GM20000 (cell line): ENCODE data around the gene MYO3B.

ENCODE experiments used
- DNase-seq: peaks from one replicate; pipeline ENCODE4 v3.0.0; 2012; ENCODE audit warnings: low spot score
- TF ChIP-seq, protein P1 (sequence below): IDR thresholded peaks from 2 replicates; pipeline ENCODE4 v1.5.1; 2012; ENCODE audit warnings: mild to moderate bottlenecking, control low read depth; ENCODE audit errors: extremely low read depth, missing control alignments

Gene MYO3B

DNA sequence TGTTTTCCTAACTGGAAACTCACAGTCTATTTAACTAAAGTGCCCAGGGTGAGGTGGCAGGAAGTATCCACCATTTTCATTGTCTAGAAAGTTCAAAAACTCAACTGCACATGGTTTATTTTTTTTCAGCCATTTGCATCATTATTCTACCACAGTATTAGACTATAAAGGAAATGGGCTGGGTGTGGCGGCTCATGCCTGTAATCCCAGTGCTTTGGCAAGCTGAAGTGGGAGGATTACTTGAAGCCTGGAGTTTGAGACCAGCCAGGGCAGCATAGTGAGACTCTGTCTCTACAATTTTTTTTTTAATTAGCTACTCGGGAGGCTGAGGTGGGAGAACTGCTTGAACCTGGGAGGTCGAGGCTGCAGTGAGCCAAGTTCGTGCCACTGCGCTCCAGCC lies 213.8 kb downstream of the MYO3B start:
- TF ChIP-seq, protein P1, sequence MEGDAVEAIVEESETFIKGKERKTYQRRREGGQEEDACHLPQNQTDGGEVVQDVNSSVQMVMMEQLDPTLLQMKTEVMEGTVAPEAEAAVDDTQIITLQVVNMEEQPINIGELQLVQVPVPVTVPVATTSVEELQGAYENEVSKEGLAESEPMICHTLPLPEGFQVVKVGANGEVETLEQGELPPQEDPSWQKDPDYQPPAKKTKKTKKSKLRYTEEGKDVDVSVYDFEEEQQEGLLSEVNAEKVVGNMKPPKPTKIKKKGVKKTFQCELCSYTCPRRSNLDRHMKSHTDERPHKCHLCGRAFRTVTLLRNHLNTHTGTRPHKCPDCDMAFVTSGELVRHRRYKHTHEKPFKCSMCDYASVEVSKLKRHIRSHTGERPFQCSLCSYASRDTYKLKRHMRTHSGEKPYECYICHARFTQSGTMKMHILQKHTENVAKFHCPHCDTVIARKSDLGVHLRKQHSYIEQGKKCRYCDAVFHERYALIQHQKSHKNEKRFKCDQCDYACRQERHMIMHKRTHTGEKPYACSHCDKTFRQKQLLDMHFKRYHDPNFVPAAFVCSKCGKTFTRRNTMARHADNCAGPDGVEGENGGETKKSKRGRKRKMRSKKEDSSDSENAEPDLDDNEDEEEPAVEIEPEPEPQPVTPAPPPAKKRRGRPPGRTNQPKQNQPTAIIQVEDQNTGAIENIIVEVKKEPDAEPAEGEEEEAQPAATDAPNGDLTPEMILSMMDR, result no peak
- DNase-seq, result no peak

DNA sequence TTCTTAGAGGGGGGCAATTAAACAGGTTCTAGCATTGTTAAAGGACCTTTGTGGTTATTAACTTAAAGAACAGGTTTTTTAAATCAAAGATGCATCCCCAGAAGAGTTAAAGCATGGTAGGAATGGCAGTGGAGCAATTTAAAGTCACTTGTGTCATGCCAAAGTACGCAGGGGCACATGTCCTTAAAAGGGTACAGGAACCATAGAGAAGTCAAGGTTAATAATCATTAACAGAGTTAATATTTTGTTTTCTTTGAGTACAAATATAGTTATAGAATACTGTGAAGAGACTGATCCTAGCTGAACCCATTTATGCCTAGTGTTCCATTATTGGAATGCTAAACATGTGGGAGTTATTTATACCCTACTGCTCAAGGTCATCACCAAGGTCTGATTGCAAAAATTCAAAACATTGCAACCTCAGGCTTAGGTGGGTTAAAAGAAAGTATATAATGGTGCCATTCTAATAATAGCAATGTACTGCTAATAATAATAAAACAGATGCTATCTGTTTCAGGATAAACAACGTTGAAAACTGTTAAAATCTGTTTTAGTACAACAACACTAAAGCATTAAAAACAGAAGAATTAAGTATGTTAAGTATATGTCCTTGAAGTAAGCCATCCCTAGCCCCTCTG lies 216.0 kb downstream of the MYO3B start:
- TF ChIP-seq, protein P1, result no peak

DNA sequence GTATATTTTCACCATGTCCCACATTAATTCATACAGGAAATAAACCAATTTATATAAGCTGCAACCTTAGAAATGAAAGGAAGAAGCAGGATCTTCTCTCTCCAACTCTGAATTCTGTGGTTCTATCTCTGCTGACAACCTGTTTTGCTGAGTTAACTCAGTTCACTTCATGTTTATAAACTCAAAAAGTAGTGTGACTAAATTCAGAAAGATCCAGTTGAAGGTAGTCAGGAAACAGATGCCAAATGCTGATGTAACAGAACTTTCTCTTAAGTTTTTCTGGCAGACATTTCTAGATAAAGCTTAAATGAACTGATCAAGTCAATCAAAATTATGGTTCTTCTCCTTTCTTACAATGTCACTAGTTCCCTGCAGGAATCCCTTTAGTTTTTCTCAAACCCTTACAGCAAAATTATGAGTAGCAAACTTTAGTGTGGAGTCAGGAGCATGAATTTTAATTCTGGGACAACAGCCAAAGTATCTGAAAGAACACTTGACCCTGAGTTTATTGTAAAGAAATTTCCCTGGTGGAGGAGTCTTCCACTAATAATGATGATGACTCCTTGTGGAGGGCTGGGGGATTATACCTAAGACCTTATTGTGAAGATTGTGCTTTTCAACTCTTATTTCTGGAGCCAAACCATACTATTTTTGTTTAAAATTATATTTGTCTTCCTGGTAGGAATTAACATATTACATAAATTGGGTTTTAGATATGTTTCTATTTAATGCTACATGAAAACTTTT lies 216.9 kb downstream of the MYO3B start:
- DNase-seq, result no peak
- TF ChIP-seq, protein P1, result no peak

More for the DNA sequence above, 216.0 kb downstream of the MYO3B start:
- no peak for DNase-seq

DNA sequence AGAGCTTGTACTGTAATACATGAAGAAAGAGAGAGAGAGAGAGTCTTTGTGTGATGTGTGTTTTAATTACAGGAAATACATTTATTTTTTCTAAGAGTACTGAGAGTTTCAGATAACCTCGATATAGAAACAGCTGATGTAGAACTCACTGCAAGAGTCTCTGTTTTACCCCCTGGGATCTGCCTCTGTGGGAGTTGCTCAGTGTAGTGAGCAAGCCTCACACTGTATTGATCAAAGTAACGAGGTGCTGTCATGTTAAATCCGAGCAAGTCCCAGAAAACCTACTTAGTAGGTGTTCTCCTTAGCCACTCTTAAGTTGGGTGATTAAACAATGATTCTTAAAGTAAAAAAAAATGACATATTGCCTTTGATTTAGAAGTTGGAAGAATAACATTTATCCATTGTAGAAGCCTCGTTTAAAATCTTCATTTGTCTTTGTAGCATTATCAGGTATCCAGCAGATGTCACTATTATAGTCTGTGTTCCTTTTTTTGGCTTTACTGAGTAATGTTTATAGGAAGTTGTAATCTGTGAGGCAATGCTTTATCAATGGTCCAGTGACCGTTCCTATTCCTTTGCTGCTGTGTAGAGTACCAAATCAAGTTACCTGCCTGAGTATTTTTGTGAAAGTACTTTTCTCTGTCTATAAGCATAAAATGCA lies 219.0 kb downstream of the MYO3B start:
- TF ChIP-seq, protein P1, result peak; percentile 22
- DNase-seq, result peak; percentile 11

DNA sequence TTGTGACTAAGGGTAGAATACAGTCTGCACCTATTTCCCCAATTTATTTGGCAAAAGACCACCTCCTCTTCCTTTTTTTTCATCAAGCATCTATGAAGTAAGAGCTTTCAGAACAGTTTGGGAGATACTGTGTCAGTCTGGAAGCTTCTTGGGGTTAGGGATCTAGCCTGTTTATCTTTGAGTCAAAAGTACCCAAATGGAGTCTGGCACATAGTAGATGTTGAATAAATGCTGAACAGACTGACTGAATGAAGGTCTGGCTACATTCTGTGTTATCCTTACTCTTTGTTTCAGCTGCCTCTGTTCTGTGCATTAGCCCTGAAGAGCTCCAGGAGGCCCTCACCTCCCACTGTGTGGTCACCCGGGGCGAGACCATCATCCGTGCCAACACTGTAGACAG lies 223.2 kb downstream of the MYO3B start:
- DNase-seq, result no peak
- TF ChIP-seq, protein P1, result no peak

DNA sequence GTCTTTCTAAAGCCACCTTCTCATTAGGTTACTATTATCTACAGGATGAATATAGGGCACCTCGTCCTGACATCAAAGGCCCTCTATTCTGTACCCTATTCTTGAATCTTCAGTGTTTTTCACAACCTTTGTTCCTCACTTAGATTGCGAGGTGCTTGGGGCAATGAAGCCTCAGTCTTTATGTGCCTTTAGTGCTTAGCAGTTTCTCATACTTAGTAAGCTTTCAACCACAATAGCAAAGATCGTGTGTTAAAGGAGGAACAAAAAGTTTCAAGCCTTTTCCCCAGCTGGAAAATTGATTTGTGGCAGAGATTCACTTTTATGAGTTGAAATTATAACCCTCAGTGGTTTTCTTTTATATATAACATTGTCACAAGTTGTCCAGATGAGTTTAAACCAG lies 226.9 kb downstream of the MYO3B start:
- DNase-seq, result no peak
- TF ChIP-seq, protein P1, result no peak

DNA sequence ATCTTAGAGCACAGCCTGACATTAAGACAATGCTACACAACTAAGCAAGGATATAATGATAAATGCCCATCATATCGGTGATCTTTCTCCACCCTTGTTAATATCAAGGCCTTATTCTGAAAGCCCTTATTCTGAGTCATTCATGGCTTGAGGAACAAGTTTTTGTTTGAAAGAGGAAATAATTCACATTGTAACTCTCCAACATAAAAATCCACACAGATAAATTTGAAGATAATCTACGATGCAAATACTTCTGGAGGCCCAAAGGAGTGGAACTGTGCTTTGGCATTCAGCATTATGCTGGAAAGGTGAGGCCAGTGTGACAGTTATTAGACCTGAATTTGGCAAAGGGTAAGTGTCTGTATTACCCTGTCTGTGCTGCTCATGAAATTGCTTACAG lies 227.4 kb downstream of the MYO3B start:
- TF ChIP-seq, protein P1, result no peak

More for the DNA sequence above, 227.4 kb downstream of the MYO3B start:
- no peak for DNase-seq
